HG03558 (cell line): ENCODE data around the gene PRLR.

Source experiments
- ATAC-seq: cut with Tn5 transposase; IDR thresholded peaks from one replicate; pipeline ENCODE4 v1.9.1; 2021; ENCODE audit warnings: moderate number of reproducible peaks; ENCODE audit not compliant: unreplicated experiment; ENCODE audit errors: extremely low read depth

PRLR gene

GRCh38 chr5:35163710-35164033 lies 66.6 kb downstream of the PRLR start:
- no peak for ATAC-seq

- ATAC-seq = no peak
Measured at GRCh38 chr5:35162848-35163709, 67.2 kb downstream of the PRLR start.

- ATAC-seq = no peak
Measured at GRCh38 chr5:35161652-35162273, 68.5 kb downstream of the PRLR start.

GRCh38 chr5:35160486-35161116 lies 69.7 kb downstream of the PRLR start:
- ATAC-seq = no peak

GRCh38 chr5:35159370-35159742 lies 70.9 kb downstream of the PRLR start:
- ATAC-seq = no peak

DNA sequence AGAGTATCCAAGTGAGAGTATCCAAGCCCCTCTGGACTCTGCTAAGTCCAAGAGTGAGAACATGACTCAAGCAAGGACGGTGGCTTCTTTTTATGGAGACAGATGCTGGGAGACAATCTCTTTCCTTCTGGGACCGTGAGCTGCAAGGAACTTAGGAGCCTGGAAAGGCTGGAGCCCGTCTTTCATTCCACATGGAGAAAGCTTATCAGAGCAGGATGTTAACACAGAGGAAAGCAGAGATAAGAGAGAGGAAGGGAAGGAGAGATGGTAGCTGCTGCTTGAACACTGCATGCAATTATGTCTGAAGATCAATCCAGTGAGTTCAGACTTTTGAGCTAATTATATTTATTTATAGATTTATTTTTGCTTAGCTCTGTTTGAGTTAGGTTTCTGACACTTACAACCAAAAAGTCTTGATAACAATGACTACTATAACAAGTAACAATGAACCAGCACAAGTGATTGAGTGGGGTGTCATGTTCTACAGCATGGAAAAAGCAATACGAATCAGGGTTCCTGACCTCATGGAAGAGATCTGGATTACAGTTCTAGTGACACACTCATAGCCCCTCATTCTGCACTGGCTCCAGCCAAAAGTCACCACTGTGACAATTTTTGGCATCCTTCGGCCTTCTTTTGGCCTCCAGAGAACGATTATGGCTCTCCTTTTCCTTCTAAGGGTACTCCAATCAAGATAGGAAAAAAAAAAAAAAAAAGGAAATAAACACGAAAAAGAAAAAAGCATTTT lies 71.5 kb downstream of the PRLR start:
- no peak for ATAC-seq

DNA sequence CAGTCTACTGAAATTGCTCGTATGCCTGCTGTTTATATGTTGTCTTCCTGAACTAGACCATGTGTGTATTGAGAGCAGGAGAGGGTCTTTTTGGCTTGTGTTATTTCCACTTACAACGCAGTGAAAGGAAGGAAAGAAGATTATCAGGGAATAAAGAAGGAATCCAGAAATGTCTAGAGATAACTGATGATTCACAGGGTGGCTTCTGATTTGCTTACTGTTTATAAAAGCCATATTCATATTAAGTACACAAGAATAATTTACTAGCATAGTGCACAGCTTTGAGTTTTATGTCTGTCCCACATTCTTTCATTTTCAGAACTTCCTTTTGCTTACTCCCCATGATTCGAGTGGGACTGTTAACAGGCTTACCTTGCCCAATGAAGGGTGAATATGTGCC lies 72.1 kb downstream of the PRLR start:
- ATAC-seq = no peak

DNA sequence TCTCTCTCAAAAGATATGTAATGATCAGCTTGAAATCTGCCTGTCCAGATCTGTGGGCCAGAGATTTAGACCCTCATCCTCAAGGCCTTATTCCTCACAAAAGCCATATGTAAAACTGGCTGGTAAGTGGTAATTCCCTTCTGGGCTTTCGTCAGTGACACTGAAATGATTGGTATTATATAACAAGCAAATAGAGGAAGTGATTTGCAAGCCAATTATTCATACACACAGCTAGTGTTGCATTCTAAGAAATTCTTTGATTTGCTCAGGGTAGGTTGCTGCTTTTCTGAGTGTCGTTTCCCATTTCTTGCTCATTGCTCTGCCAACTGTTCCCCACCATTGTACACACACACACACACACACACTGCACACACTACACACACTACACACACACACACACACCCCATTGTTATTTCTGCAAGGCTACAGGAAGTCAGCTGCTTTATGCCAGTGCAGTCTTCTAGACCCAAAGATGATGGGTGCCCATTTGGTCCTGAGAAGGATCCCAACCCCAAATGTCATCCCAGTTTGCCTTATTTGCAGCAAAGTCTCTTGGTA lies 76.8 kb downstream of the PRLR start:
- no peak for ATAC-seq

DNA sequence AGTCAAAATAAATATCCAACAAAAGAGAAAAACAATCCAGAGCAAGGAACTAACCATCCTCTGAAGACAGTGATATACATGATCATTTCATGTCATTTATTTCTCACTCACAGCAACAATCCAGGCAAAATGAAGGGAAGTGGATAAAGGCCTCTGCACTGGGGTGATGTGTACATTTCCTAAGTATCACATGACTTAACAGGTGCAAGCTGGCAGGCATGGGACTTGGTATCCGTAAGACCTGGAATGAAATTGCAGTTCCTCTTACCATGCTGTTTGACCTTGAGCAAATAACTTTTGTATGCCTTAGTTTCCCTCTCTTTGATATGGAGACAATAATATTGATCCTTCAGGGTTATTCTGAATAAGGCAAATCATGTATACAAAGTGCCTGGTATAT lies 77.6 kb downstream of the PRLR start:
- ATAC-seq = no peak

DNA sequence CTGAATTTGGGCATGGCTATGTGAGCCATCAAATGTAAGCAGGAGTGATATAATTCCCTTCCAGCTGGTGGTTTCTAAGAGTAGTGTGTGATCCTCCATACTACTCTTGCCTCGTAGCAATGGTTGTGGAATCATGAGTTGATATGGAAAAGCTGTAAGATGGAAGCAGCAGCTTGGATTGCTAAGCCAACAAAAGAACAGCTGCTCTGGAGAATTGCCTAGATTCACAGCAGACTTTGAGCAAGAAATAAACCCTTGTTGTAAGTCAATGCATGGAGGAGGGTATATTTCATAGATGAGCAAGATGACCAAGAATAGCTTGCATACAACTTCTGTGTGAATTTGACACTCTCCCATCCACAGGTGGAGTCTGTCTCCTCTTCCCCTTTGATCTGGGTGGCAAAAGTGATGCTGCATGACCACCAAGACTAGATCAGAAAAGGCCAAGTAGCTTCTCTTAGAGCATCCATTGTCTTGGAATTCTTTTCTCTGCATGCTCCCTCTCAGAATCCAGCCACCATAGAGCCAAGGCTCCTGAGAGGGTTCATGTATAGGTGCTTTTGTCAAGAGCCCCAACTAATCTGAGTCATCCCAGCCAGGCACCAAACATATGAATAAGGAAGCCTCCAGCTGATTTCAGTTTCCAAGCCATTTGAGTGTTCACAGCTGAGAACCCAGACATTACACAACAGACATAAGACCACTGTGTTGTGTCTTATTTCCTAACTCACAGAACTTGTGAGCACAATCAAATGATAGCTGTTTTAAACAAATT lies 79.0 kb downstream of the PRLR start:
- no peak for ATAC-seq

- no peak for ATAC-seq
Measured at GRCh38 chr5:35149041-35149440, 81.2 kb downstream of the PRLR start.

DNA sequence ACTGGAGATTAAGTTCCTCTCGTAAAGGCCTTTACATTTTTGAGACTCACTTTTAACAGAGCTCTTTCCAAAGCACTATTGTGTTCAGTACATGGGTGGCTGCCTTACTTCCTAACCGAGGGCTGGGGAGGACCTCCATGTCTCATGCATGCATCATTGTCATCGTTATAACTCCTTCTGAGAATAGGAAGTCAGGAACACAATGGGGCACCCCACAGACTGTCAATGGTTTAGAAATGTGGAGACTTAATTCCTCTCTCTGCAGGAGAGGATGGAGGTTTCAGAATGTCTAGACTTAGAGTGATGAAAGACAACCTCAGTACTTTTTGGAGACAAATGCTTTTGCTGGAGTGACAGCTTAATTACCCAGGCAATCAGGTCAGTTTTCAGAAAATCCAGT lies 83.9 kb downstream of the PRLR start:
- no peak for ATAC-seq

- no peak for ATAC-seq
Measured at GRCh38 chr5:35145691-35146317, 84.5 kb downstream of the PRLR start.

DNA sequence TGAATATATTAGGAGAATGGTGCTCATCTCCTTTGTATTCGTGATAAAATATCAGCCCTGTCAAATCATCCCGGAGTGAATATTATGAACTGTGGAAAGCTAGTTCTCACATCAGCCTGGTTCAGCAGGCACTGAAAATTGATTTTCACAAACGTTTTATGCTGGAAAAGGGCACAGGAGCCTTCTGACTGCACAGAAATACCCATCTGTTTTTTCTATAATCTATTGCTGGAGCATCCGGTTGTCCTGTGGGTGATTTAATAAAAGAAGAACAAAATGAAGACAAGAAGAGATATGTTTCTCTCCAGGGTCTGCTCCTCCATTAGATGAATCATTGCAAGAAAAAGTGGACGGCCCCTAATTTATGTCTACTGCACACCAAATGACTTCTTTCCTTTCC lies 85.3 kb downstream of the PRLR start:
- ATAC-seq = no peak

- ATAC-seq = no peak
Measured at GRCh38 chr5:35143841-35144240, 86.4 kb downstream of the PRLR start.

DNA sequence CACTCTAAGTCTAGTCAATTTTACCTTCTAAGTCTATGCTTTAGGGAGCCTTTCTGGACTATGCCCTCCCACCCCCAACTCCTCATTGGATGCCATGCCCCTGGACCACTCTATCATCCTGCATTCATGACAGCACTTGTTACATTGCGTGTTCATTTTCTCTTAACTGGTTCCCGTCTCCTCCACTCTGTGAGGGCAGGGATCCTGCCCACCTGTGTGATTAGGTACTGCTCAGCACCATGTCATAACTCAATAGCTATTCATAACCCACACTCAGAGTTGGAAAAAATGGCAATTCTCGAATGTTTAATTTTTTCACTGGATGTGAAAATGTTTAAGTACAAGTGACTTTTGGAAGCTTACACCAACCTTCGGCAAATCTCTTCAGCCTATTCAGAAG lies 88.5 kb downstream of the PRLR start:
- no peak for ATAC-seq

- no peak for ATAC-seq
Measured at GRCh38 chr5:35138232-35138631, 92.1 kb downstream of the PRLR start.

GRCh38 chr5:35136386-35136785 lies 93.9 kb downstream of the PRLR start:
- ATAC-seq = no peak

GRCh38 chr5:35135239-35135700 lies 95.0 kb downstream of the PRLR start:
- ATAC-seq = no peak
